Activated naive CD4-positive, alpha-beta T cell treated with anti-CD3 and anti-CD28 coated beads, Interleukin-2, amount 50 U/mL, for 72 hours (primary cell): Measurements from ENCODE around the gene BFSP1. TPM values are rescaled to one million over a fixed set of nuclear protein-coding genes. Genes with fewer than 3 reads are reported as not detected.

ENCODE experiments used
- total RNA-seq, 2 donors: library from RNA; stranded (reverse); gene quantifications; one replicate each; pipeline ENCODE4 v1.2.3, GENCODE V29; 2022

Gene BFSP1
- total RNA-seq, 2 donors from 2014 or later, result 0.16 TPM; not detected in 1

Other genes starting within 250 kb of the BFSP1 start
- 10 to 100 TPM; 26.6 to 63.4 TPM for gene DSTN, start 38.7 kb upstream of the BFSP1 start, total RNA-seq
- 10 to 100 TPM; 23.4 to 38.1 TPM for gene RRBP1, start 150.9 kb upstream of the BFSP1 start, total RNA-seq
- not detected for gene BANF2, start 168.6 kb upstream of the BFSP1 start, total RNA-seq